ENCODE data around the gene TLX2. TPM values are rescaled to one million over a fixed set of nuclear protein-coding genes. Genes with fewer than 3 reads are reported as not detected.

The TLX2 gene
- total and polyA plus RNA-seq, 2 of the 13 experiments (the other 11 are each of a cell fraction or from before 2014, with no cell fraction given), result 0.05 to 0.20 TPM

DNA sequence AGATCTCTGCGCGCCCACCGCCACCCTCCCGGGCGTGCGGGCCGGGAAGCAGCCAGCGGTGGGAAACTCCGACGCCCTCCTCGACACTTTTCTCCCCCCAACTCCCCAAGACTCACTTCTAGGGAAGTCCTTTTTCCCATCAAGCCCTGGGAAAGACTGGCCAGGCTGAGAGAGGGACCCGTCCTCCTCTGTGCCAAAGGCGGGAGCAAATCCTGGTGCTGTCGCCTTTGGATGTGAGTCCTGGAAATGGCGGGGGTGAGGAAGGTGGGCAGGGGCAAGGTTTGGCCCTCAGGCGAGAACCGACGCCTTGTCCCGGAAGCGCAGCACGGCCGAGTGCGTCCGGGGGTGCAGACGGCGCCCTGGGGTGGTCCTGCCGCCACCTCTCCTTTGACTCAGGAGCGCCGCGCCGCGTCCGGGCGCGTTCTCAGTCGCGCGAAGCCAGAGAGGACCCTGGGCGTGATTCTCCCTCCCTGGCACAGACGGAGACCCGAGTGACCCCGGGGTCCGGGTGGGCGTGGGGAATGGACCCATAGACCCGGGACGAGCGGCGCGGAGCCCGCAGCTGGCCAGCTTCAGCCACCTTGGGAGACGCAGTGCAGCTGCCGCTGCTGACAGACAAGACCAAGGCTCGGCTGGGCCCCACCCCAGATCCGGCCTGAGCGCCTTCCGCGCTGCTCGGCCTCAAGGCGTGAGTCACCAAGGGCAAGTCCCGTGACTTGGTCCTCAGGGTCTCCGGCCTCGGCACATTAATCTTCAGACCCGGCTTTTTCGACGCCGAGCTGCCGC lies 11.3 kb upstream of the TLX2 start (continued):
- TF ChIP-seq SRSF4 (IDR thresholded peaks at IDR 0.05; ENCODE audit: low read depth, low read length, poor library complexity, severe bottlenecking) (no peak), MAZ (IDR thresholded peaks at IDR 0.05; ENCODE audit: borderline replicate concordance, low read depth, low read length) (no peak; the same call in 1 of the 2 replicates), MAZ (CRISPR knock-in tag; IDR thresholded peaks at IDR 0.05; ENCODE audit: low read depth) (peak; percentile 44; the same call in 1 of the 2 replicates), PRMT3 (CRISPR knock-in tag; IDR thresholded peaks at IDR 0.05; ENCODE audit: borderline replicate concordance, low read depth) (peak; percentile 56; the same call in 1 of the 2 replicates), ZFP62 (CRISPR knock-in tag; IDR thresholded peaks at IDR 0.05) (no peak), JDP2 (CRISPR knock-in tag; IDR thresholded peaks at IDR 0.05; ENCODE audit: borderline replicate concordance) (peak; percentile 31; the same call in 1 of the 2 replicates), GFI1 (CRISPR knock-in tag; IDR thresholded peaks at IDR 0.05; ENCODE audit: borderline replicate concordance) (peak; percentile 9; the same call in 1 of the 2 replicates), NR3C1 (CRISPR knock-in tag; IDR thresholded peaks at IDR 0.05) (no peak), ZNF292 (CRISPR knock-in tag; IDR thresholded peaks at IDR 0.05; ENCODE audit: borderline replicate concordance, low read depth) (peak; percentile 54), FOXO1 (CRISPR knock-in tag; IDR thresholded peaks at IDR 0.05) (peak; percentile 41; the same call in 1 of the 2 replicates), ZNF747 (CRISPR knock-in tag; IDR thresholded peaks at IDR 0.05; ENCODE audit: borderline replicate concordance) (peak; percentile 63; the same call in 1 of the 2 replicates), ZNF652 (CRISPR knock-in tag; IDR thresholded peaks at IDR 0.05; ENCODE audit: borderline replicate concordance, low read depth) (no peak), TAF15 (IDR thresholded peaks at IDR 0.05; ENCODE audit: low read depth, low read length, poor library complexity, severe bottlenecking) (peak; percentile 81), ETV6 (CRISPR knock-in tag; conservative IDR thresholded peaks at IDR 0.05) (no peak), TOE1 (CRISPR knock-in tag; IDR thresholded peaks at IDR 0.05) (no peak), ZNF143 (CRISPR knock-in tag; IDR thresholded peaks at IDR 0.05) (no peak; the same call in none of the 2 replicates), RCOR2 (CRISPR knock-in tag; IDR thresholded peaks at IDR 0.05) (no peak), NFE2 (CRISPR knock-in tag; IDR thresholded peaks at IDR 0.05) (no peak), ZNF441 (CRISPR knock-in tag; IDR thresholded peaks at IDR 0.05; ENCODE audit: borderline replicate concordance) (no peak), FOXJ3 (CRISPR knock-in tag; IDR thresholded peaks at IDR 0.05; ENCODE audit: borderline replicate concordance) (no peak), EEA1 (CRISPR knock-in tag; IDR thresholded peaks at IDR 0.05; ENCODE audit: borderline replicate concordance) (peak; percentile 94; the same call in 1 of the 2 replicates), ZBTB38 (CRISPR knock-in tag; IDR thresholded peaks at IDR 0.05) (peak; percentile 77), MED13 (CRISPR knock-in tag; IDR thresholded peaks at IDR 0.05) (no peak)
- TF ChIP-seq, protein P1, sequence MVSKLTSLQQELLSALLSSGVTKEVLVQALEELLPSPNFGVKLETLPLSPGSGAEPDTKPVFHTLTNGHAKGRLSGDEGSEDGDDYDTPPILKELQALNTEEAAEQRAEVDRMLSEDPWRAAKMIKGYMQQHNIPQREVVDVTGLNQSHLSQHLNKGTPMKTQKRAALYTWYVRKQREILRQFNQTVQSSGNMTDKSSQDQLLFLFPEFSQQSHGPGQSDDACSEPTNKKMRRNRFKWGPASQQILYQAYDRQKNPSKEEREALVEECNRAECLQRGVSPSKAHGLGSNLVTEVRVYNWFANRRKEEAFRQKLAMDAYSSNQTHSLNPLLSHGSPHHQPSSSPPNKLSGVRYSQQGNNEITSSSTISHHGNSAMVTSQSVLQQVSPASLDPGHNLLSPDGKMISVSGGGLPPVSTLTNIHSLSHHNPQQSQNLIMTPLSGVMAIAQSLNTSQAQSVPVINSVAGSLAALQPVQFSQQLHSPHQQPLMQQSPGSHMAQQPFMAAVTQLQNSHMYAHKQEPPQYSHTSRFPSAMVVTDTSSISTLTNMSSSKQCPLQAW (CRISPR knock-in tag; IDR thresholded peaks at IDR 0.05), result peak; percentile 88
- TF ChIP-seq, protein P2, sequence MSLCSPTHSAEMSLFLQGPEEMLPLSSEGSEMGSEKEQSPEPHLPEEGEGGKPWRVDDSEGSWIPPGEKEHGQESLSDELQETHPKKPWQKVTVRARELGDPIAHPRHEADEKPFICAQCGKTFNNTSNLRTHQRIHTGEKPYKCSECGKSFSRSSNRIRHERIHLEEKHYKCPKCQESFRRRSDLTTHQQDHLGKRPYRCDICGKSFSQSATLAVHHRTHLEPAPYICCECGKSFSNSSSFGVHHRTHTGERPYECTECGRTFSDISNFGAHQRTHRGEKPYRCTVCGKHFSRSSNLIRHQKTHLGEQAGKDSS (CRISPR knock-in tag; IDR thresholded peaks at IDR 0.05; ENCODE audit: borderline replicate concordance, low read depth), result peak; percentile 76; the same call in 1 of the 2 replicates
- TF ChIP-seq, protein P3, sequence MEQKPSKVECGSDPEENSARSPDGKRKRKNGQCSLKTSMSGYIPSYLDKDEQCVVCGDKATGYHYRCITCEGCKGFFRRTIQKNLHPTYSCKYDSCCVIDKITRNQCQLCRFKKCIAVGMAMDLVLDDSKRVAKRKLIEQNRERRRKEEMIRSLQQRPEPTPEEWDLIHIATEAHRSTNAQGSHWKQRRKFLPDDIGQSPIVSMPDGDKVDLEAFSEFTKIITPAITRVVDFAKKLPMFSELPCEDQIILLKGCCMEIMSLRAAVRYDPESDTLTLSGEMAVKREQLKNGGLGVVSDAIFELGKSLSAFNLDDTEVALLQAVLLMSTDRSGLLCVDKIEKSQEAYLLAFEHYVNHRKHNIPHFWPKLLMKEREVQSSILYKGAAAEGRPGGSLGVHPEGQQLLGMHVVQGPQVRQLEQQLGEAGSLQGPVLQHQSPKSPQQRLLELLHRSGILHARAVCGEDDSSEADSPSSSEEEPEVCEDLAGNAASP (CRISPR knock-in tag; IDR thresholded peaks at IDR 0.05; ENCODE audit: borderline replicate concordance), result no peak

Measured in HepG2 (cell line).